ENCODE data around the gene DHX16. TPM values are rescaled to one million over a fixed set of nuclear protein-coding genes. Genes with fewer than 3 reads are reported as not detected.

The DHX16 gene
- total RNA-seq, 1 experiment from 2014 or later: 40.6 TPM

DNA sequence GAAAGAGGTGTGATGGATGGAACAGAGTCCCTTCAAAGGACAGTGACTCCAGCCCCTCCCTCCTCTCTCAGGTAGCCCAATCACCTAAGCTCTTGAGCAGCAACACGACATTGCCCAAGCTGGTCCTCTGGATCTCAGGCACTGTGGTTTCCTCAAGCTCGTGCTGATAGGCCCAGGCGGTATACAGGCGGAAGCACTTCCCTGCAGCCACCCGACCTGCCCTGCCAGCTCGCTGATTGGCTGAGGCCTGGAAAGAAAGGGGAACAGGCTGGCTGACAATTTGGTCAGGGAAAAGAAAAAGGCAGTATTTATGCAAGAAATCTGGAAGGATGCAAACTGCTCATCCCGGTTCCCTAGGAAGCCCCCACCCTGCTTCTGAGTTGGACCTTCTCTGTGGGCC lies 16.3 kb downstream of the DHX16 start:
- no peaks in the 10 kb centered on the region for H3K9me3 Mint-ChIP-seq (ENCODE audit: unreplicated experiment)
- no peaks in the 10 kb centered on the region for H3K4me1 Mint-ChIP-seq (ENCODE audit: low read depth, unreplicated experiment)
- no TSS peak for BruUV-seq (replicated peaks)
- POLR2A ChIA-PET: no interaction called here
- Histone ChIP-seq H3K27me3 (replicated peaks; ENCODE audit: control insufficient read depth, insufficient read depth, low read length) (no peaks in the 10 kb centered on the region), H3K4me3 (ENCODE audit: low read depth, low read length) (no peak overlapping the region), H3K4me1 (no peaks in the 10 kb centered on the region), H3K36me3 (ENCODE audit: control insufficient read depth, insufficient read depth, low read length) (peaks cover 2% of the 10 kb centered on the region; the same call in 1 of the 2 replicates), H3K9me3 (no peaks in the 10 kb centered on the region)
- H3K4me3 Mint-ChIP-seq (ENCODE audit: unreplicated experiment): no peak overlapping the region
- intact Hi-C loops (cut with micrococcal nuclease; ENCODE audit: unreplicated experiment): no loop called here
- CTCF ChIA-PET: no interaction called here
- no peak for DNase-seq
- no peak for TF ChIP-seq CTCF (IDR thresholded peaks at IDR 0.05; ENCODE audit: insufficient read depth in 1 of 2, low read depth in 1 of 2, low read length in 1 of 2, severe bottlenecking in 1 of 2, unreplicated experiment in 1 of 2)
- no peak overlapping the region for H3K27ac Mint-ChIP-seq (ENCODE audit: unreplicated experiment)
- H3K27me3 Mint-ChIP-seq (ENCODE audit: insufficient read depth, unreplicated experiment): no peaks in the 10 kb centered on the region
- H3K36me3 Mint-ChIP-seq (ENCODE audit: insufficient read depth, unreplicated experiment): peaks cover 69% of the 10 kb centered on the region

DNA sequence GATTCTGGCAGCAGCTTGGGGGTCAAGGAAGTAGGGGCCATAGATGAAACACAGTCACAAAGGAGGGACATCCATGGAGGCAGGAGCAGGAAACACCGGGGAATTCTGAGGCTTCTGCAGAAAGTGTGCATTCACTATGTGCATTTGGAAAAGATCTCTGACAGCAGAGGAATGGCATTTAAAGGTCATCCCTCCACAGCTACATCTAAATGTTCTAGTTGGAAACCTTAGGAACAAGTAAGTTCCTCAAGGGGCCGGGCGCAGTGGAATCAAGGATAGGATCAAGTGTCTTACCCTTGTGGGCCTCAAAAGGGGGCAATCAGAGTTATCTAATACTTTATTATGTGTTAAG lies 17.1 kb downstream of the DHX16 start:
- H3K36me3 Mint-ChIP-seq (ENCODE audit: insufficient read depth, unreplicated experiment): peaks cover 73% of the 10 kb centered on the region
- H3K27me3 Mint-ChIP-seq (ENCODE audit: insufficient read depth, unreplicated experiment): no peaks in the 10 kb centered on the region
- H3K4me1 Mint-ChIP-seq (ENCODE audit: low read depth, unreplicated experiment): no peaks in the 10 kb centered on the region
- H3K9me3 Mint-ChIP-seq (ENCODE audit: unreplicated experiment): no peaks in the 10 kb centered on the region
- no peak for TF ChIP-seq CTCF (IDR thresholded peaks at IDR 0.05; ENCODE audit: insufficient read depth in 1 of 2, low read depth in 1 of 2, low read length in 1 of 2, severe bottlenecking in 1 of 2, unreplicated experiment in 1 of 2)
- Histone ChIP-seq H3K27me3 (replicated peaks; ENCODE audit: control insufficient read depth, insufficient read depth, low read length) (no peaks in the 10 kb centered on the region), H3K4me3 (ENCODE audit: low read depth, low read length) (no peak overlapping the region), H3K9me3 (no peaks in the 10 kb centered on the region), H3K36me3 (ENCODE audit: control insufficient read depth, insufficient read depth, low read length) (peaks cover 2% of the 10 kb centered on the region; the same call in 1 of the 2 replicates), H3K4me1 (no peaks in the 10 kb centered on the region)
- ChIA-PET CTCF (no interaction called here), POLR2A (no interaction called here)
- intact Hi-C loops (cut with micrococcal nuclease; ENCODE audit: unreplicated experiment): no loop called here
- no peak overlapping the region for H3K4me3 Mint-ChIP-seq (ENCODE audit: unreplicated experiment)
- no TSS peak for BruUV-seq (replicated peaks)
- H3K27ac Mint-ChIP-seq (ENCODE audit: unreplicated experiment): no peak overlapping the region
- no peak for DNase-seq

DNA sequence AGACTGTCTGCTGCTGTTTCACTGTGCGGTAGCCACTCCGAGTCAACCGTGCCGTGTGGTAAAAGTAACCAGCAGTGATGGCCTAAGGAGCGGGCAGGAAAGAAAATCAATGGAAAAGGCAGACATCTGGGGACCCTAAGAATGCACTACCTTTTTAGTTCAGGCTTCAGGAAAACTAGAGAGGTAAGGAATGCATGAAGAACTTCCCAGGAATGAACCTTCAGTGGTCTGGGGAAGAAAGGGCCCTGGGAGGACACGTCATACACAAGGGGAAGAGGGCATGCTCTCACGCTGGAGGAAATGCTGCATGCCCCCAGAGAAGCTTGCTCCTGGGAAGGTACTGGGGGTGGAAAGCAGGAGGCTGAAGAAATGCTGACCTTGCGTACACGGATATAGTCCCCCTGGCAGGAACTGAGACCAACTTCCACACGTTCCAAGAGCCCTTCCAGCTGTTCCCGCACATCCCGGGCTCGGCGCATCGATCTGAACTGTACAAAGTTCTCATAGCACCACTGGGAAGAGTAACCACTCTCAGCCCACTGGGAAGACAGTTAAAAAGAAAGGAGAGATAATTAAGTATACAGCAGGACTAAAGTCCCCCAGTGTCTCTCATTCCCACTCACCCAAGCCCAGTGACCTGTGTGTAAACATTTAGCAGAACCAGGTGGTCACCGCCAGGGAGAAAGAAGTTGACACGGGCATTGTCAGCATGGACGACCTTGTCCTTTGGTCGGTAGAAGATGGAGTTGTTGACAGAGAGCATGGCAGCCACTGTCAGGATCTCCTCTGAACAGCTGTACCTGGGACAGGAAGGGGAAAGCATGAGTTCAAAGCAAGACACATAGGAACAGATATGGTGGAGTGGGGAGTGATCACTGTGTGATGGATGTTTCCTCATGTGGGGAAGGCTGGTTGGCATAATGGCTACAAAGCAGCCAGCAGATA lies 17.7 kb downstream of the DHX16 start:
- Mint-ChIP-seq H3K4me1 (ENCODE audit: low read depth, unreplicated experiment) (no peaks in the 10 kb centered on the region), H3K27me3 (ENCODE audit: insufficient read depth, unreplicated experiment) (no peaks in the 10 kb centered on the region), H3K4me3 (ENCODE audit: unreplicated experiment) (no peak overlapping the region), H3K9me3 (ENCODE audit: unreplicated experiment) (no peaks in the 10 kb centered on the region), H3K36me3 (ENCODE audit: insufficient read depth, unreplicated experiment) (peaks cover 68% of the 10 kb centered on the region), H3K27ac (ENCODE audit: unreplicated experiment) (no peak overlapping the region)
- TF ChIP-seq CTCF (IDR thresholded peaks at IDR 0.05; ENCODE audit: insufficient read depth in 1 of 2, low read depth in 1 of 2, low read length in 1 of 2, severe bottlenecking in 1 of 2, unreplicated experiment in 1 of 2): no peak
- no peaks in the 10 kb centered on the region for H3K9me3 ChIP-seq
- intact Hi-C loops (cut with micrococcal nuclease; ENCODE audit: unreplicated experiment): no loop called here
- no peak overlapping the region for H3K4me3 ChIP-seq (ENCODE audit: low read depth, low read length)
- no peaks in the 10 kb centered on the region for H3K4me1 ChIP-seq
- DNase-seq: no peak
- peaks cover 2% of the 10 kb centered on the region; the same call in 1 of the 2 replicates for H3K36me3 ChIP-seq (ENCODE audit: control insufficient read depth, insufficient read depth, low read length)
- BruUV-seq (replicated peaks): no TSS peak
- H3K27me3 ChIP-seq (replicated peaks; ENCODE audit: control insufficient read depth, insufficient read depth, low read length): no peaks in the 10 kb centered on the region
- CTCF ChIA-PET: no interaction called here
- POLR2A ChIA-PET: no interaction called here

Measured in Caco-2 (cell line).